ENCODE results near the gene RPE65.

- TF ChIP-seq CTCF (IDR thresholded peaks at IDR 0.05): no peak
- TF ChIP-seq ZNF512 (CRISPR knock-in tag; IDR thresholded peaks at IDR 0.05; ENCODE audit: borderline replicate concordance): no peak
- no peak for TF ChIP-seq ZNF232 (CRISPR knock-in tag; IDR thresholded peaks at IDR 0.05)
- TF ChIP-seq GRHL2 (CRISPR knock-in tag; IDR thresholded peaks at IDR 0.05; ENCODE audit: insufficient replicate concordance, severe bottlenecking): no peak
- TF ChIP-seq SP1 (CRISPR knock-in tag; conservative IDR thresholded peaks at IDR 0.05): no peak
- no peak for TF ChIP-seq TCF7 (CRISPR knock-in tag; IDR thresholded peaks at IDR 0.05; ENCODE audit: low read depth)
- no peak for TF ChIP-seq ATF3 (CRISPR knock-in tag; conservative IDR thresholded peaks at IDR 0.05)
- TF ChIP-seq FOXP1 (CRISPR knock-in tag; IDR thresholded peaks at IDR 0.05; ENCODE audit: borderline replicate concordance): no peak
- no peak for TF ChIP-seq USF1 (CRISPR knock-in tag; IDR thresholded peaks at IDR 0.05)
Observed at GRCh38 chr1:68497358-68497698, 47.6 kb upstream of the RPE65 start.

All from WTC11 (cell line).